Activated naive CD8-positive, alpha-beta T cell treated with anti-CD3 and anti-CD28 coated beads, Interleukin-2, amount 10 ng/mL, durations not matched to agents 7 days and 5 days (primary cell): ENCODE measurements around the gene GPR68. TPM values are rescaled to one million over a fixed set of nuclear protein-coding genes. Genes with fewer than 3 reads are reported as not detected.

ENCODE experiments used
- ATAC-seq: fragments of 150-1000 bp; cut with Tn5 transposase; one replicate; pipeline ENCODE4 v1.10.0; 2021; ENCODE audit warnings: low read depth, moderate library complexity
- POLR2A ChIA-PET: fragments of 350-600 bp; sonication (Branson Sonifier 250); formaldehyde crosslinking; loops from one replicate; lab custom pipeline; 2021; ENCODE audit warnings: antibody characterized with exemption; lab: Charles Lee
- DNase-seq: peaks from one replicate; pipeline ENCODE4 v3.0.0; 2021
- H3K27ac Mint-ChIP-seq: one replicate; pipeline ENCODE4 v1.8.0; 2022; ENCODE audit warnings: mild to moderate bottlenecking, mixed read lengths
- H3K27me3 Mint-ChIP-seq: one replicate; pipeline ENCODE4 v1.8.0; 2022; ENCODE audit warnings: mild to moderate bottlenecking, moderate library complexity, mixed read lengths
- H3K36me3 Mint-ChIP-seq: one replicate; pipeline ENCODE4 v1.8.0; 2021; ENCODE audit warnings: mild to moderate bottlenecking, mixed read lengths
- H3K4me1 Mint-ChIP-seq: one replicate; pipeline ENCODE4 v1.8.0; 2021; ENCODE audit warnings: mixed read lengths
- H3K4me3 Mint-ChIP-seq: one replicate; pipeline ENCODE4 v1.8.0; 2022; ENCODE audit warnings: mild to moderate bottlenecking, moderate library complexity, mixed read lengths
- H3K9me3 Mint-ChIP-seq: one replicate; pipeline ENCODE4 v1.8.0; 2021; ENCODE audit warnings: mixed read lengths
- total RNA-seq, 2 experiments: library from RNA; stranded (reverse); gene quantifications; one replicate each; pipeline ENCODE4 v1.2.3, GENCODE V29; 2021

The GPR68 gene
- total RNA-seq, 2 experiments from 2014 or later, result 23.0 to 28.0 TPM

DNA sequence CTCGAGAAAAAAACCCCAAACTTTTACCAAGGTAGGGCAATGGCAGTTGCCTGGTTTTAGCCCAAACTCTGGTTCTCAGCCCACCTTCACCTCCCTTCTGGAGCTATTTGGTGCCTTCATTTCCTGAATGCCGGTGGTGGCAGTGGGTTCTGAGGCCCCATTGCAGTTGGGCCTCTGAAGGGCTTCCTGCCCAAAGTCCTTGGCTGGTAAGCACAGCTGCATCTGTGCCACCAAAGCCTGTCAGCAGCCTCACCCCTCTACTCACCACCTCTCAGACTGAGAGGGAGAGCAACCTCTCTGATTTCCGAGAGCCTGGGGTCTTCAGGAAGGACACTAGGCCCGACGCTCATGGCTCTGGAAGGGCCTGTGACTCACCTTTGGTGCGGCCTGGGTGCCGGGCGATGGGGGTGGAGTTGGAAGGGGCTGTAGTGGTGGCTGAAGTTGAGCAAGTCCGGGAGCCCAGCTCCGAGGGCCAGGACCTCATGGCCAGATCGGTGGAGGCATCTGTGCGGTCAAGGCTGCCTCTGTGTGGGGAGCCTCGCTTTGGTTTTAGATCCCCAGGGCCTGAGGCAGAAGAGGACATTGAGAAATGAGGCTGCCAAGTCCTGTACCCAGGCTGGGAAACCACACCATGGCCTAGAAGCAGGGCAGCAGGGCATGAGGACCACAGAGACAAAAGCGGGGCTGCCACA, 38.6 kb upstream of the GPR68 start:
- H3K9me3 Mint-ChIP-seq, result no peaks in the 10 kb centered on the region
- POLR2A ChIA-PET, result no interaction called here
- ATAC-seq (no peak), DNase-seq (no peak)
- peaks cover 46% of the 10 kb centered on the region for H3K36me3 Mint-ChIP-seq
- peak overlapping the region; percentile 81 for H3K27ac Mint-ChIP-seq
- peak overlapping the region; percentile 22 for H3K4me3 Mint-ChIP-seq
- peaks cover 23% of the 10 kb centered on the region for H3K4me1 Mint-ChIP-seq
- H3K27me3 Mint-ChIP-seq, result no peaks in the 10 kb centered on the region

DNA sequence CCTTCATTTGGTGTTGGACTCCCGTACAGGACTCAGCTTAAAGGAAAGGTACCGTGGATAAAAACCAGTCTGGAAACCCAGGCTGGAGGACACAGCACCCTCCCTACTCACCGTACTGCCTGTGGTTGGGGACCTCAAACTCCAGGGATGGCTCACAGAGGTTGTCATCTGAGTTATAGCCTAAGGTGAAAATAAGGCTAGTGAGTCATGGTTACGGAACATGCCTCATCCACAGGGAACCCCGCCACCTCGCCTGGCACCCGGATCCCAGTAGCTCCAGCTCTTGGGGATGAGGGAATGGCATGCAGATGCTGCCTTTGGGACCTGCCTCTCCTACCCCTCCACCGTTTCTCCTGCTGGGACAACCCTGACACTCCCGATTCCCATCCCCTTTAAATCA, 36.8 kb upstream of the GPR68 start:
- DNase-seq (no peak), ATAC-seq (no peak)
- Mint-ChIP-seq H3K4me1 (peaks cover 25% of the 10 kb centered on the region), H3K27me3 (no peaks in the 10 kb centered on the region), H3K27ac (no peak overlapping the region), H3K9me3 (no peaks in the 10 kb centered on the region), H3K4me3 (no peak overlapping the region), H3K36me3 (peaks cover 48% of the 10 kb centered on the region)
- POLR2A ChIA-PET, result interaction anchor here (1.3 kb wide), 1 partner anchor 9 kb away, joined by 4 read pairs; no protein-coding TSS in a partner anchor

DNA sequence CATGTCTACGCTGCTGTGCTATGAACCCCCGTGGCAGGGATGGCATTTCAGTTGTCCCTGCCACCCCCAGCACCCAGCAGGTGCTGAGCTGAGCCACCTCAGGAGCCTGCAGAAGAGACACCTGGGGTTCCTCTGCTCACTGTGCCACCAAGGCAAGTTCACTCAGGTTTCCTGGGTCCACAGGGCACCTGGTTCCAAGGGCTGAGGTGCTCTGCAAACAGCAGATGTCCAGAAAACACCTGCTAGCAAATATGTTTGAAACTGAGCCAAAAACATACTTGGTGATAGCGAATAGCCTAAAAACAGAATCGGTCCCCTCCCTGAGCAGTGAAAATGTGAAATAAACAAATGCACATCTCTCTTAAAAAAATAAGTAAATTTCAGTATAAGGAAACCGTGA, 35.6 kb upstream of the GPR68 start:
- Mint-ChIP-seq H3K36me3 (peaks cover 39% of the 10 kb centered on the region), H3K27ac (no peak overlapping the region), H3K4me3 (no peak overlapping the region), H3K4me1 (peaks cover 18% of the 10 kb centered on the region), H3K9me3 (no peaks in the 10 kb centered on the region), H3K27me3 (no peaks in the 10 kb centered on the region)
- POLR2A ChIA-PET, result no interaction called here
- no peak for DNase-seq
- ATAC-seq, result no peak

DNA sequence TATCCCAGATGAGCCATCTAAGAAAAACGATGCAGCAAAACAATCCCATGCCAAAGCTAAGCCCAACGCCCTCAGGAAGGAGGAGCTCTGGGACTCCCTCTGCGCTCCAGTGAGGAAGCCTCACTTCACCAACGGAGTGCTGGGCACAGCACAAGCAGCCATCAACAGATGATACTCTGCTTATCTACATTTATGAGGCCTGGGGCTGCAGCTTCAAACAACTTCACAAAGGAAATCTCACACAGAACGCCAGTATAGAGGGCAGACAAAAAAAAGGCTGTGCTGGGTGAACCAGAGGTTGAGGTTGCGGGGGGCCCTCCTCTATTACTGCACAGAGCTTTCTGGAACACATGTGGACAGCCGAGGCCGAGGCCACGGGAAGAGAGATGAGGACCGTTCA, 34.9 kb upstream of the GPR68 start:
- POLR2A ChIA-PET, result interaction anchor here (0.7 kb wide), 1 partner anchor 17 kb away, joined by 4 read pairs; no protein-coding TSS in a partner anchor
- no peak overlapping the region for H3K27ac Mint-ChIP-seq
- no peak for ATAC-seq
- no peaks in the 10 kb centered on the region for H3K9me3 Mint-ChIP-seq
- peaks cover 34% of the 10 kb centered on the region for H3K36me3 Mint-ChIP-seq
- no peaks in the 10 kb centered on the region for H3K27me3 Mint-ChIP-seq
- no peak overlapping the region for H3K4me3 Mint-ChIP-seq
- H3K4me1 Mint-ChIP-seq, result peaks cover 16% of the 10 kb centered on the region
- DNase-seq, result no peak

DNA sequence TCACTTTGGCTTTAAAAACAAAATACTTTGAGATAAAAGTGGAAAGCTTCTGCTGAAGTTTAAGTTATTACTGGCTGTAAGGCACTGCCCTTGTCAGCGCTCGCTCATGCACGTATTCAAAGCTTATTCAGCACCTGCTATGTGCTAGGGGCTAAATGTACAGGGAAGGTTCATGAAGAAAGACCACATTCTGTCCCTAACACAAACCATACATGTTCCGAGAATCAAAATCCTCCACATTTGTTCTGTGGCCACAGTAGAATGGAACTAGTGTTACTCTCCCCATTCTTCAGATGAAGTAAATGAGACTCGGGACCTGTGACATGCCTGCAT, 33.8 kb upstream of the GPR68 start:
- H3K4me3 Mint-ChIP-seq, result no peak overlapping the region
- no peaks in the 10 kb centered on the region for H3K27me3 Mint-ChIP-seq
- no peaks in the 10 kb centered on the region for H3K9me3 Mint-ChIP-seq
- DNase-seq (no peak), ATAC-seq (no peak)
- H3K27ac Mint-ChIP-seq, result no peak overlapping the region
- H3K4me1 Mint-ChIP-seq, result peaks cover 13% of the 10 kb centered on the region
- POLR2A ChIA-PET, result no interaction called here
- peaks cover 28% of the 10 kb centered on the region for H3K36me3 Mint-ChIP-seq

DNA sequence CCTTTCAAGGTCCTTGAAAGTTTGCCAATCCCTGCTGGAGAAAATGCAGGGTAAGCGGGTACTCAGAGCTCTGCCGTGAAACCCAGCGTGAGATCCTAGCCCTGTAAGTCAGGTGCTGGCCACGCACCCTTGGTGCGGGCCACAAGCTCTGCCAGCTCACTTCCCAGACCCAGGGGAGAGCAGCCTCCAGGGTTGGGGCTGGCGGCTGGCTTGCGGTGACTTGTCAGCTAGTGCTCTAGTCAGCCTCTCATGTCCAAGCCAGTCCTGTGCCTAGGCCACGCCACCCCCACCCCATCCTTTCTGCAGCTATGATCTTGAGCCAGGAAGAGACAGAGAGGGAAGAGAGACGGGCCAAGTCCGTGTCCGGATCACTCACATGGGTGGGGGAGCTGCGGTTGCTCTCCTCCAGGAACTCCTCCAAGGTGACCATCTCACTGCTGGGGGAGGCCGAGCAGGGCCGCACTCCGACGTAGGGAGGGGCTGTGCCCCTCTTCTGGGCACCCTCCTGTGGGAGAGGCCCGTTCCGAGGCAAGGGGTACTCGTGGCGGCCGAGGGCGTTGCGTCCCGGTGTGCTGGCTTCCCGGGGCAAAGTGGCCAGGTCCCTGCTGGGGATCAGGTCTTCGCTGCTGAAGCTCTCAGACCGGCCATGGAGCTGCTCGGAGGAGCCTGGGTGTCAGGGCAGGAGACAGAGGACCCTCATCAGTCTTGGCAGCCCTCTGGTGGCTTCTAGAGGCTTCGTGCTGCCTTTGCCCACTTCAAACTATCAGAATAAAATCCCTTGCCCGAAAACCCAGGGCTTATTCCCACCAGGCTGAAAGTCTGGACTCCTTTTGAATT, 33.3 kb upstream of the GPR68 start:
- no peak overlapping the region for H3K27ac Mint-ChIP-seq
- ATAC-seq, result no peak
- H3K9me3 Mint-ChIP-seq, result no peaks in the 10 kb centered on the region
- H3K4me1 Mint-ChIP-seq, result peaks cover 8% of the 10 kb centered on the region
- no peaks in the 10 kb centered on the region for H3K27me3 Mint-ChIP-seq
- peaks cover 23% of the 10 kb centered on the region for H3K36me3 Mint-ChIP-seq
- DNase-seq, result no peak
- no peak overlapping the region for H3K4me3 Mint-ChIP-seq
- POLR2A ChIA-PET, result interaction anchor here (1.2 kb wide), 1 partner anchor 19 kb away, joined by 3 read pairs; no protein-coding TSS in a partner anchor

DNA sequence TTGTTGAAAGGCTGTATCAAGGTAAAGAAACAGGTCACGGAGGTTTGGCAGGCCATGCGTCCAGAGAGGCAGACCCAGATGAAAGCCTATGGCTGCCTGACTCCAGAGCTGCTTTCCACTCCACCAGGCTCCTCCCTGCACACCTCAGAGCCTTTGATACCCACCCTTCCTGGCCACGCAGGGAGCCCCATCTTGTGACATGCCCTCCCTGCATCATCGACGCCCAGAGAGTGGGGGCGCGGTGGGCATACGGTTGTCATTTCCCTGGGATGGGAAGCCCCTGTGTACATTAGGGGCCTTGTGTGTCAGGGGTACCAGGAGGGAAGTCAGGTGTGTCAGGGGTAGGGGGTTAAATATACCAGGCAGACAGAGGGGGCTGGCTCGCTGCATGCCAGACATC, 30.3 kb upstream of the GPR68 start:
- no peaks in the 10 kb centered on the region for H3K27me3 Mint-ChIP-seq
- ATAC-seq (no peak), DNase-seq (no peak)
- H3K4me1 Mint-ChIP-seq, result peaks cover 9% of the 10 kb centered on the region
- H3K9me3 Mint-ChIP-seq, result no peaks in the 10 kb centered on the region
- POLR2A ChIA-PET, result interaction anchor here (1.3 kb wide), 1 partner anchor 10 kb away, joined by 4 read pairs; no protein-coding TSS in a partner anchor
- H3K36me3 Mint-ChIP-seq, result peaks cover 21% of the 10 kb centered on the region
- H3K27ac Mint-ChIP-seq, result peak overlapping the region; percentile 37
- H3K4me3 Mint-ChIP-seq, result no peak overlapping the region

DNA sequence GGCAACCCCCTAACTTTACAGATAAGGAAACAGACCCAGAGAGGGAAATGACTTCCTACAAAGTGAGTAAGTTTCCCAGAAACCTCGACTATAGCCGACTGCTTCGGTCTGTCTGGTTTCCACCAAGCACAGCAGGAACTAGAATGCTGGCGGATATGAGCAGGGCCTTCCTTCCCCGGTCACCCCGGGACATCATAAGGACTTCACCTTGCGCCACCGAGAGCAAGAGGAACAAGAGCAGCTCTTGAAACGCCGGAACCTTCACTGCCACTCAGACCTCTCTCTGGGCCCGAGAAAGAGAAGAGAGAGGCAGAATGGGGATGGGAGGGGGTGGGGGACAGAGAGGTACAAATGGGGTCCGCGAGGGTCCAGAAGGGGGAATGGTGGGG, 29.4 kb upstream of the GPR68 start:
- no peak overlapping the region for H3K4me3 Mint-ChIP-seq
- no peaks in the 10 kb centered on the region for H3K9me3 Mint-ChIP-seq
- POLR2A ChIA-PET, result no interaction called here
- no peaks in the 10 kb centered on the region for H3K27me3 Mint-ChIP-seq
- DNase-seq (no peak), ATAC-seq (no peak)
- peaks cover 27% of the 10 kb centered on the region for H3K36me3 Mint-ChIP-seq
- no peak overlapping the region for H3K27ac Mint-ChIP-seq
- peaks cover 13% of the 10 kb centered on the region for H3K4me1 Mint-ChIP-seq

DNA sequence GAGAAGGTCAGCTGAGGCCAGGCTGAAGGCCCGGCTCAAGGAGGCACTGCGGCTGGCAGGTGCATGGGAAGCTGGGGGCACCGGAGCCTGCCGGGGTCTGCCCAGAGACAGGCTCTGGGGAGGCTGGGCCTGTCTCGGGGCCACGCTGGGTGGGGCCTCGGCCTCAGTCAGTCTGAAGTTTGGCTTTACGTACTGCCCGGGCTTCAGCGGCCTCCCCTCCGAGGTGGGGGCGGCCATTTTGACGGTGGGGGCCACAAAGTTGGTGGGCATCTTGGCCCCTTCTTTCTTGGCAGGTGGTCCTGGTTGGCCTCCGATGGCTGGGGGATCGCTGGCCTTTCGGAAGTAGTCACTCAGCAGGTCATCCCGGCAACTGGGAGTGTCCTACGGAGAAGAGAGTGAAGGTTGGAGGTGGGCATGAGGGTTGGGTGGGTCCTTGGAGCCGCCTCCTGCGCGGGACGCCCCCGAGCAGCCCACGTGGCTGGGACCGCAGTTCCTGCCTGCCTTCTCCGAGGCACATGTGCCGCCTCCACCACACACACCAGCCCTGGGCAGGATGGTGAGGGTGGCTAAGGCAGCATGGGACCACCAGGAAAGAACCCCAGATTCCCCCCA, 28.9 kb upstream of the GPR68 start:
- ATAC-seq (no peak), DNase-seq (no peak)
- Mint-ChIP-seq H3K9me3 (no peaks in the 10 kb centered on the region), H3K4me1 (peaks cover 14% of the 10 kb centered on the region), H3K36me3 (peaks cover 26% of the 10 kb centered on the region), H3K27ac (no peak overlapping the region), H3K4me3 (no peak overlapping the region), H3K27me3 (no peaks in the 10 kb centered on the region)
- POLR2A ChIA-PET, result interaction anchor here (1.1 kb wide), 1 partner anchor 23 kb away, joined by 3 read pairs; no protein-coding TSS in a partner anchor

DNA sequence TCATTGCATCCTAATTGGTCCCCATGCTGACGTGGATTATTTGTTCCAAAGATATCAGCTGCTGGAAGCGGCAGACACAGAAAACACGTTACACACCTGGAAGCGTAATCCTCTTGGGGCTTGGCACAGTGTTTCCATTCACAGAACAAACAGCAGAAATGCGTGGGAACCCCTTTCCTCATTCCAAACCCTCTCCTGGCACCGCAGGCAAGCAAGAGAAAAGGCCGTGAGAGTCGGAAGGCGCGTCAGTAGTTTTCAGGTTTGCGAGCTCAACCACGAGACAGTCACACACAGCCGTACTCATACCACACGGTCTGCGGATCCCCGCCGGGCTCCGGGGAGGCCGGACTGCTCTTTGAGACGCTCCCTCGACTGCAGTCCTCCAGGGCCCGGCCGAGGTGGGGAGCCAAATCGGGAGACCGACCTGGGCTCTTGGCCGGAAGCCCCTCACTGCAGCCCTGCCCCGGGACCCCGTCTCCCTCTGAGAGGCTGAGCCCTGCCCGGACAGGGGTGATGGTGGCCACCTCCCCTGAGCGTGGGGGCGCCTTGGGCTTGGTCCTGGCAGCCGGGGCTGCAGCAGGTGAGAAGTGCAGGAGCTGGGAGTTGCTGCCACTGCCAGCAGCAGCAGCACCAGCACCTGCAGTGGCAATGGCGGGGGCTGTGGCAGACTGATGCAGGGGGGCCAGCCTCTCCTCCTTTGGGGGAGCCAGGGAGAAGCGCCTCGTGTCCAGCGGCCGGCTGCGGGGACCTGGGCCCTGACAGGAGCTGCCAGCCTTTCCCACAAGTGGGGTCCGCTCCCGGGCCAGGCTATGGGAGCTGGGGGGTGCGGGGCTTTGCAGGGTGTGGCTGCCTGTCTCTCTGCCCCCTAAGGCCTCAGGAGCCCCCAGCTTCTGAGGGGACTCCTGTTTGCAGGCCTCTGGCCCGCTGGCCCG, 28.1 kb upstream of the GPR68 start:
- Mint-ChIP-seq H3K36me3 (peaks cover 34% of the 10 kb centered on the region), H3K27me3 (no peaks in the 10 kb centered on the region), H3K9me3 (no peaks in the 10 kb centered on the region), H3K4me3 (no peak overlapping the region), H3K27ac (peak overlapping the region; percentile 49), H3K4me1 (peaks cover 18% of the 10 kb centered on the region)
- no peak for DNase-seq
- POLR2A ChIA-PET, result interaction anchor here (1.1 kb wide), 1 partner anchor 22 kb away, joined by 3 read pairs; no protein-coding TSS in a partner anchor
- ATAC-seq, result no peak

DNA sequence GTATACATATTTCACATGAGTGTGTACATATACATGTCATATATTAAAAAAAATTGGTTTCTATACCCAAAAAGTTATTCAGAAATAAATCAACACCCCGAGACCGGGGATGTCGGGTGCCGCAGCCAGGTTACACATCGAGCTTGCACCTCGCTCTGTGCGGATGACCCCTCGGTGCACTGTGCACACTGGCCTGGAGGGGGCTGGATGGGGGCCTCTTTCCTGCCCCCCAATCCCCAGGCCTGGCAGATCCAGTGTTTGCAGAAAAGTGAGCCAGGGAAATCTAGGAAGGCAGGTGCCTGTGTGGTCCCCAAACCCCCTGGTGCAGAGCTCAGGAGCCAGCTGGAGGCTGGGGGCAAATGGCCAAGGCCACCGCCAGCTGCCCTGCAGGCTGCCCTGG, 27.1 kb upstream of the GPR68 start:
- Mint-ChIP-seq H3K27ac (no peak overlapping the region), H3K36me3 (peaks cover 38% of the 10 kb centered on the region), H3K4me1 (peaks cover 17% of the 10 kb centered on the region), H3K9me3 (no peaks in the 10 kb centered on the region), H3K4me3 (no peak overlapping the region), H3K27me3 (no peaks in the 10 kb centered on the region)
- POLR2A ChIA-PET, result no interaction called here
- DNase-seq, result no peak
- ATAC-seq, result no peak

DNA sequence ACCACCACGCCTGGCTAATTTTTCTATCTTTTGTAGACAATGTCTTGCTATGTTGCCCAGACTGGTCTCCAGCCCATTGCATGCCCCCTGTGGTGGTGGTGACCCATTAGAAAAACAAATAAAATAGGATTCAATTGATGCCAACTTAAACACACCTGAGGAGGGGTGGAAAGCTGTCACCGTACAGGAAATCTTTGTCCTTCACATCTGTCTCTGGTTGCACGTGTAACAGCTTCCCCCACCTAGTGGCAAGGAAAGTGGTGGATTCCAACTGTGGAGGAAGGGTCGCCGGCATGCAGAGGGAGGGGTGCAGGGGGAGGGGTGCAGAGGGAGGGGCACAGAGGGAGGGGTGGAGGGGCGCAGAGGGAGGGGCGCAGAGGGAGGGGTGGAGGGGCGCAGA, 26.1 kb upstream of the GPR68 start:
- Mint-ChIP-seq H3K4me1 (peaks cover 17% of the 10 kb centered on the region), H3K27ac (no peak overlapping the region), H3K36me3 (peaks cover 34% of the 10 kb centered on the region), H3K4me3 (no peak overlapping the region), H3K9me3 (no peaks in the 10 kb centered on the region), H3K27me3 (no peaks in the 10 kb centered on the region)
- DNase-seq (no peak), ATAC-seq (no peak)
- POLR2A ChIA-PET, result interaction anchor here (1.1 kb wide), 1 partner anchor 13 kb away, joined by 3 read pairs; no protein-coding TSS in a partner anchor
